GM12872 (cell line): ENCODE data around the gene GRID1.

Experiments used
- CTCF ChIP-seq: IDR thresholded peaks from 3 replicates; pipeline ENCODE4 v1.5.1; 2011; ENCODE audit warnings: low read depth, mild to moderate bottlenecking, low read length, moderate library complexity; ENCODE audit not compliant: insufficient read depth

Gene GRID1

DNA sequence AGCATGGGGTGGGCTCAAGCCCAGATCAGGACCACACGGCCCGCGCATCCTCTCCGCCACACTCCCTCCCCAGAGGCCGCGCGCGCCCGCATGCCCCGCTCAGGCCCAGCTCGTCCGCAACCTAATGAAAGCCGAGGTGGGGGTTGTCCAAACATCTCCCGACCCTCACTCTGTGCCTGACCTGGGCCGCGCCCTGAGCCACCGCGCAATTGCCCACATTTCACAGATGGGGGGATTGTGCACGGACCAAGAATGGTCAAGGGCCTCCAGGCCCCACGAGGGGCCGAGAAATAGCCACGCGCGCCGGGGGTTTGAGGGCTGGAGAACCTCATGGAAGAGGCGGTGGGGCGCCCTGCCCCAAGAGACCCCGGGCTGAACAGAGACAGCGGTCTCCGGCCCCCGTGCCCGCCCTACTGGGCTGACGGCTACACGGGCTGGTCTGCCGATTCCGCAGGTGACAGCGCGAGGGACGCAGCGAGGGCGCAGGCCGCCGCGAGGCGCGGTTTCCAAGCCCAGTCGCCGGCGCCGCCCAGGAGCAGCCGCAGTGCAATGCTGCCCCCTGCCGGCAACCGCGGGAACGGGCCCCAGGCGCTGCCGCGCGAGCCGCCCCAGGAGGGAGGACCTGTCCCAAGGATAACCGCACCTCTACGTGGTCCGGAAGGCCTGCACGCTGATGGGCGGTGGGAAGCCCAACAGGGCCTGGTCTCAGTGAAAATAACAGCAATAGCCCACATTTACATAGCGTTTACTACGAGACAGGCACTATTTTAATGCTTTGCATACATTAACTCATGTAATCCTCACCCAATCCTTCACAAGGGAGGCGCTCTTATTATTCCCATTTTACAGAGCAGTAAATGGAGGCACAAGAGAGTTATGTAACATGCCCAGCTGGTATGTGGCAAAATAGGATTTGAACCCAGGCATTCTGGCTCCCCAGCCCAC is 10.5 kb upstream of the GRID1 start:
- TF ChIP-seq CTCF: peak; percentile 97

DNA sequence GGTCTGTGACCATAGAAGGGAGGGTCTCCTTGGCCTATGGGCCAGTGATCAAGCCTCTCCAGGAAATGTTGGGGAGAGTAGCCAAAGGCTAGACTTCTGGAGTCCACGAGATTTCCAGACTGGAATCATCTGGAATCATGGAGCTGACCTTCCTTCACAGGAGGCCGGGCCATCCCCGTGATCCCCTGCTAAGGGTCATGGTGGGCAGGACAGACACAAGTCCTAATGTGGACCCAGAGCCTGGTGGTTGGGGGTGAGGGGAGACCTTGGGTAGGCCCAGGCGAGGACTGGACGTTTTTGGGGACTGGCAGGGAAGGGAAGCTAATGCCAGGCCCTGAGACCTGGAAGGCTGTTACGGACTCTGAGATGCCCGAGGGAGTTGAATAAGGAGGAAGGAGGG is 9.8 kb upstream of the GRID1 start:
- no peak for TF ChIP-seq CTCF

DNA sequence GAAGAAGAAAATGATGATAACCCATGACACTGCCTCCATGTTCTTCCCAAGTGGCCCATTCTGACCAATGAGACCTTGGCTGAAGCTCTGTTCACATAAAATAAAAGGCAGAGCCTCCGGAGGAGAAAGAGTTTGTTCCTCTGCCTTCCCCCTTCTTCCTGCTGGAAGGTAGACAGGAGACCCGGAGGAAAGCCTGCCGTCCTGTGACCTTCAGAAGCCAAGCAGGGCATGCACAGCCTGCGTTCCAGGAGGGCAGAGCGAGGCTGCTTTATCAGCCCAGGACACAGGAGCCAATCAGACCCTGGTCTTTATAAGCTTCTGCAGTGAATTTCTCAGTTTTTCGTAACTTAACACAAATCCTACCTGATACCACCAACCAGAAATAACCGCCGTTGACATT is 8.6 kb upstream of the GRID1 start:
- no peak for TF ChIP-seq CTCF

GRCh38 chr10:86374664-86375063 is 8.1 kb upstream of the GRID1 start:
- no peak for TF ChIP-seq CTCF

GRCh38 chr10:86373828-86374227 is 7.2 kb upstream of the GRID1 start:
- no peak for TF ChIP-seq CTCF

- TF ChIP-seq CTCF: no peak
These were observed 6.7 kb upstream of the GRID1 start for GRCh38 chr10:86373251-86373650.

DNA sequence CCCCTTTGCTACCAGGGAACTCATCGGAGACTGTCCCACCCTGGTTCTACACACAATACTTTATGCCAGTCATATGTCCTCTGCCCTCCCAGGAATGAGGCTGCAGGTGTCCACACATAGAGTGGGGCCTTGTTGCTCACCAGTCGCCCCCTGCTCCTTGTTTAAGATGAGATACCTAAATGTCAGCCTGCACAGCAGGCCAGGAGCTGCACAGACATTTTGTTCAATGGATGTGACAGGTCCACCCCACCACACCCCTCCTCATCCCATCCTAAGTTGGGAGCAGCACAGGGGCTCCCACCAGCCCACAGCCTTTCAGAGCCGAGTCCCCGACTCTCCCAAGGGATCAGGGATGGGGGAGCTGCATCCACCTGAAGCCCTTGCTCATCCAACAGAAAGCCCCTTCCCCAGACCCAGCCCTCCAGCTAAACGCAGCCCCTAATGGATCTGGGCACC is 6.2 kb upstream of the GRID1 start:
- TF ChIP-seq CTCF: no peak
